ENCODE results near the gene TARDBP. TPM values are rescaled to one million over a fixed set of nuclear protein-coding genes. Genes with fewer than 3 reads are reported as not detected.
"Not testable (repeated sequence)": the region's sequence is repeated elsewhere in the genome, so short reads cannot be mapped to it uniquely, and the experiment has no call there.

Gene TARDBP
- total RNA-seq, 1 experiment from 2014 or later: 207 TPM

DNA sequence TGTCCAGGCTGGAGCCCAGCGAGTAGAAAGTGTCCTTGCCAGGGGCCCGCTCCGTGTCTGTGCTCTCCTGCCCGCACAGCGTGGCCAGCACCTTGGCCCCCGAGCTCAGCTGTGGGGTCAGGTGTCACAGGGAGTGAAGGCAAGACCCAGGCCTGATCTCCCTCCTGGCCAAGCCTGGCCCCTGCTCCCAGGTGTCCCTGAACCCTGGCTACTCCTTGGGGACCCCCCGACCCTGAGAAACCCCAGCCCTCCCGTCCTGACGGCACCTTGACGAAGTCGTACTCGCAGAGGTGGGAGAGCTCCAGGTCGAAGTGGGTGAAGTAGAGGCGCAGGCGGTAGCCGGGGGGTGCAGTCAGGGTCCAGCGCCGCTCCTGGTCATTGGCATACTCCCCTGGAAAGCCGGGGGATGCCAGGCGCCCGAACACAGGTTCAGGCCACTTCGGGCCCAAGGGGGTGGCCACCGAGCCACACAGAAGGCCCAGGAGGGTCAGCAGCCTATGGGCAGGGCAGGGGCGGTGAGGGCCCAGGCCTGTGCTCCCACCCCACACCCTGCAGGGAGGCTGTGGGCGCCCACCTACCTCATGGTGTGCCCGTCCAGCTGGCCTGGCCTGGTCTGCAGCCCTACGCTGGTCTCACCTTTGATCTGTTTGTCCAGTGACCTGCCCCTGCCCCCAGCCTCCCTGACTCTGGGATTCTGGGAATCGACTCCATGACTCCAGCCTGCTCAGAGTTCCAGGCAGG is 34.3 kb downstream of the TARDBP start, which contains the start of gene MASP2:
Gene MASP2 (minus strand): TSS at position 615 of the 741 bp plus-strand sequence. CDS start 32 bp downstream, at position 583.
- Histone ChIP-seq H2AFZ (ENCODE audit: low read length) (no peak within 1 kb of the TSS), H3K14ac (ENCODE audit: insufficient read depth, low read length) (no peak within 1 kb of the TSS), H2BK12ac (ENCODE audit: insufficient read length, low read depth, low read length) (no peak within 1 kb of the TSS), H3K9me3 (ENCODE audit: control insufficient read depth, low read depth, low read length) (no peaks in the 10 kb centered on the region), H4K8ac (replicated peaks; ENCODE audit: insufficient read length, low read depth, low read length) (no peak within 1 kb of the TSS), H3K27me3 (ENCODE audit: insufficient read depth, low read length) (no peaks in the 10 kb centered on the region), H3K9ac (ENCODE audit: extremely low read depth, insufficient read length, low read length) (no peak within 1 kb of the TSS), H3K79me2 (ENCODE audit: insufficient read depth, low read length) (no peaks in the 10 kb centered on the region), H4K5ac (ENCODE audit: insufficient read length, low read depth, low read length) (no peak within 1 kb of the TSS), H4K91ac (ENCODE audit: insufficient read length, low read depth, low read length) (no peak within 1 kb of the TSS), H3K4me1 (ENCODE audit: insufficient read depth, low read length) (no peaks in the 10 kb centered on the region), H2BK20ac (ENCODE audit: low read depth, low read length, poor library complexity, severe bottlenecking) (no peak within 1 kb of the TSS), H3K56ac (ENCODE audit: insufficient read length, low read depth, low read length) (no peak within 1 kb of the TSS), H3K27ac (ENCODE audit: insufficient read length, low read depth, low read length) (no peak within 1 kb of the TSS), H3T11ph (ENCODE audit: low read length) (no peak within 1 kb of the TSS), H2BK15ac (ENCODE audit: low read depth, low read length) (no peak within 1 kb of the TSS), H3K4me2 (ENCODE audit: insufficient read depth, insufficient read length, low read length) (no peak within 1 kb of the TSS), H3K23ac (ENCODE audit: insufficient read length, low read depth, low read length) (no peak within 1 kb of the TSS), H2BK120ac (ENCODE audit: low read depth, low read length, poor library complexity, severe bottlenecking) (no peak within 1 kb of the TSS), H2BK5ac (ENCODE audit: insufficient read length, low read length) (no peak within 1 kb of the TSS), H3K79me1 (ENCODE audit: insufficient read depth, low read depth, low read length, poor library complexity, severe bottlenecking) (no peaks in the 10 kb centered on the region), H4K20me1 (ENCODE audit: control insufficient read depth, insufficient read depth, insufficient read length) (peaks cover 4% of the 10 kb centered on the region), H3K4ac (ENCODE audit: low read depth, low read length) (no peak within 1 kb of the TSS), H3K18ac (ENCODE audit: insufficient read length, low read depth, low read length) (no peak within 1 kb of the TSS), H2AK5ac (ENCODE audit: insufficient read length, low read length) (no peak within 1 kb of the TSS), H3K23me2 (ENCODE audit: insufficient read length, low read depth, low read length, poor library complexity, severe bottlenecking) (no peaks in the 10 kb centered on the region)
- no CpG with 5 or more reads among the region's 28 CpGs for WGBS (ENCODE audit: extremely low coverage, insufficient read length, low lambda C conversion rate)
- TF ChIP-seq, protein P1, sequence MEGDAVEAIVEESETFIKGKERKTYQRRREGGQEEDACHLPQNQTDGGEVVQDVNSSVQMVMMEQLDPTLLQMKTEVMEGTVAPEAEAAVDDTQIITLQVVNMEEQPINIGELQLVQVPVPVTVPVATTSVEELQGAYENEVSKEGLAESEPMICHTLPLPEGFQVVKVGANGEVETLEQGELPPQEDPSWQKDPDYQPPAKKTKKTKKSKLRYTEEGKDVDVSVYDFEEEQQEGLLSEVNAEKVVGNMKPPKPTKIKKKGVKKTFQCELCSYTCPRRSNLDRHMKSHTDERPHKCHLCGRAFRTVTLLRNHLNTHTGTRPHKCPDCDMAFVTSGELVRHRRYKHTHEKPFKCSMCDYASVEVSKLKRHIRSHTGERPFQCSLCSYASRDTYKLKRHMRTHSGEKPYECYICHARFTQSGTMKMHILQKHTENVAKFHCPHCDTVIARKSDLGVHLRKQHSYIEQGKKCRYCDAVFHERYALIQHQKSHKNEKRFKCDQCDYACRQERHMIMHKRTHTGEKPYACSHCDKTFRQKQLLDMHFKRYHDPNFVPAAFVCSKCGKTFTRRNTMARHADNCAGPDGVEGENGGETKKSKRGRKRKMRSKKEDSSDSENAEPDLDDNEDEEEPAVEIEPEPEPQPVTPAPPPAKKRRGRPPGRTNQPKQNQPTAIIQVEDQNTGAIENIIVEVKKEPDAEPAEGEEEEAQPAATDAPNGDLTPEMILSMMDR (conservative IDR thresholded peaks at IDR 0.05): no peak
- Mint-ChIP-seq H3K9me3 (no peaks in the 10 kb centered on the region), H3K27me3 (ENCODE audit: low read depth) (no peaks in the 10 kb centered on the region), H3K27ac (no peak within 1 kb of the TSS), H3K4me1 (peaks cover 5% of the 10 kb centered on the region in 2 experiments), H3K36me3 (ENCODE audit: insufficient read depth in 1 of 3, low read depth in 3 of 3) (peaks cover 0 to 1% (median 0%) of the 10 kb centered on the region in 3 experiments; a peak in 1 of 7 replicates), H3K4me3 (no peak within 1 kb of the TSS)
- DNase-seq: no peak

- not testable (repeated sequence) for H3K4me3 Mint-ChIP-seq; H3T11ph ChIP-seq (ENCODE audit: low read length); H2BK15ac ChIP-seq (ENCODE audit: low read depth, low read length); H4K20me1 ChIP-seq (ENCODE audit: control insufficient read depth, insufficient read depth, insufficient read length); H3K9me3 Mint-ChIP-seq; H4K8ac ChIP-seq (replicated peaks; ENCODE audit: insufficient read length, low read depth, low read length); H2BK5ac ChIP-seq (ENCODE audit: insufficient read length, low read length); H3K4ac ChIP-seq (ENCODE audit: low read depth, low read length); H2BK20ac ChIP-seq (ENCODE audit: low read depth, low read length, poor library complexity, severe bottlenecking); H3K4me2 ChIP-seq (ENCODE audit: insufficient read depth, insufficient read length, low read length); H3K27me3 Mint-ChIP-seq (ENCODE audit: low read depth); H2BK12ac ChIP-seq (ENCODE audit: insufficient read length, low read depth, low read length); H3K27ac ChIP-seq (ENCODE audit: insufficient read length, low read depth, low read length); H3K79me1 ChIP-seq (ENCODE audit: insufficient read depth, low read depth, low read length, poor library complexity, severe bottlenecking); H3K14ac ChIP-seq (ENCODE audit: insufficient read depth, low read length); H2AFZ ChIP-seq (ENCODE audit: low read length); H3K4me1 ChIP-seq (ENCODE audit: insufficient read depth, low read length); H3K27me3 ChIP-seq (ENCODE audit: insufficient read depth, low read length); H3K9me3 ChIP-seq (ENCODE audit: control insufficient read depth, low read depth, low read length); H3K23ac ChIP-seq (ENCODE audit: insufficient read length, low read depth, low read length); H3K23me2 ChIP-seq (ENCODE audit: insufficient read length, low read depth, low read length, poor library complexity, severe bottlenecking); H3K27ac Mint-ChIP-seq; H3K18ac ChIP-seq (ENCODE audit: insufficient read length, low read depth, low read length); H2AK5ac ChIP-seq (ENCODE audit: insufficient read length, low read length); DNase-seq; H2BK120ac ChIP-seq (ENCODE audit: low read depth, low read length, poor library complexity, severe bottlenecking); H3K9ac ChIP-seq (ENCODE audit: extremely low read depth, insufficient read length, low read length); H3K79me2 ChIP-seq (ENCODE audit: insufficient read depth, low read length); H4K91ac ChIP-seq (ENCODE audit: insufficient read length, low read depth, low read length); H4K5ac ChIP-seq (ENCODE audit: insufficient read length, low read depth, low read length); H3K56ac ChIP-seq (ENCODE audit: insufficient read length, low read depth, low read length)
- H3K4me1 Mint-ChIP-seq: peaks cover 10 to 14% of the 10 kb centered on the region in 2 experiments
- WGBS (ENCODE audit: extremely low coverage, insufficient read length, low lambda C conversion rate): no CpG with 5 or more reads among the region's 10 CpGs
- peaks cover 2 to 18% (median 10%) of the 10 kb centered on the region in 3 experiments; a peak in 6 of 7 replicates for H3K36me3 Mint-ChIP-seq (ENCODE audit: insufficient read depth in 1 of 3, low read depth in 3 of 3)
Observed at GRCh38 chr1:11051121-11051520, 38.7 kb downstream of the TARDBP start.

Measured in H9 (cell line).